GM12873 (cell line): ENCODE results near the gene CENPN.

Source experiments
- TF ChIP-seq, protein P1 (sequence below): IDR thresholded peaks from 2 replicates; pipeline ENCODE4 v1.5.1; 2012; ENCODE audit warnings: low read depth, mild to moderate bottlenecking, moderate library complexity, low read length, control low read depth; ENCODE audit not compliant: insufficient read depth; ENCODE audit errors: missing control alignments

CENPN gene

DNA sequence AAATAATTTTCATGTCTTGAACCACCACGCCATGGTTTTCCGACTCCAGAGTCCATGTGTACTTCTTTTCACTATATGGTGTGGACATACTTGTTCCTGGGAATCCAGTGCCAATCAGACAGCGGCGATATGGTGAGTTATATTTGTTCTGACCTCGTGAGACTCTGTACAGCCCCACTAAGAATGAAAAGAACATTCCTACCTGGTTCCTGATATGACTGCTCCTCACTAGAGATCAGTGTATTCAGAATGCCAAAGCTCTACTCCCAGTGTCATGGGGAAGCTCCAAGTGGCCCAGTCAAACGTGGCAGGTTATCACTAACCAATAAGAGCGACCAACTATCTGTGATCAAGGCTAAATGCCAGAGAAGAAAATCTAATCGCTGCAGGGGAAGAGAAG, 64.0 kb downstream of the CENPN start:
- TF ChIP-seq, protein P1, sequence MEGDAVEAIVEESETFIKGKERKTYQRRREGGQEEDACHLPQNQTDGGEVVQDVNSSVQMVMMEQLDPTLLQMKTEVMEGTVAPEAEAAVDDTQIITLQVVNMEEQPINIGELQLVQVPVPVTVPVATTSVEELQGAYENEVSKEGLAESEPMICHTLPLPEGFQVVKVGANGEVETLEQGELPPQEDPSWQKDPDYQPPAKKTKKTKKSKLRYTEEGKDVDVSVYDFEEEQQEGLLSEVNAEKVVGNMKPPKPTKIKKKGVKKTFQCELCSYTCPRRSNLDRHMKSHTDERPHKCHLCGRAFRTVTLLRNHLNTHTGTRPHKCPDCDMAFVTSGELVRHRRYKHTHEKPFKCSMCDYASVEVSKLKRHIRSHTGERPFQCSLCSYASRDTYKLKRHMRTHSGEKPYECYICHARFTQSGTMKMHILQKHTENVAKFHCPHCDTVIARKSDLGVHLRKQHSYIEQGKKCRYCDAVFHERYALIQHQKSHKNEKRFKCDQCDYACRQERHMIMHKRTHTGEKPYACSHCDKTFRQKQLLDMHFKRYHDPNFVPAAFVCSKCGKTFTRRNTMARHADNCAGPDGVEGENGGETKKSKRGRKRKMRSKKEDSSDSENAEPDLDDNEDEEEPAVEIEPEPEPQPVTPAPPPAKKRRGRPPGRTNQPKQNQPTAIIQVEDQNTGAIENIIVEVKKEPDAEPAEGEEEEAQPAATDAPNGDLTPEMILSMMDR = no peak

DNA sequence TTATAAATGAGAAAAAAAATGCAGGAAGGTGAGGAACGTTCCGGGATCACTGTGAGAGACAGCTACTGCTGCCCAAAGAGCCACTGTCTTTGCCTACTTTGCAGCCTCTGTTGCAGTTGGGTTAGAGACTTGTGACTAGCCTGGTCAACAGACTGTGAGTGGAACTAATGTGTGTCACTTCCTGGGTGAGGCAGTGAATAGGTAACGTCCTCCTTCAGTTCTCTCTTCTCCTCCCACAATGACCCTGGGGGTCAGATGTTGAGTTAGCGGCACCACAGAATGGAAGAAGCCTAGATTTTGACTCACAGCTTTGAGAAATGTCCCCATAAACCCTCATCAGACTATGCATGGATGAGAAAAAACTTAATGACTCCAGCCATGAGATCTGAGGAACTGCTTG, 64.8 kb downstream of the CENPN start:
- TF ChIP-seq, protein P1 = no peak

DNA sequence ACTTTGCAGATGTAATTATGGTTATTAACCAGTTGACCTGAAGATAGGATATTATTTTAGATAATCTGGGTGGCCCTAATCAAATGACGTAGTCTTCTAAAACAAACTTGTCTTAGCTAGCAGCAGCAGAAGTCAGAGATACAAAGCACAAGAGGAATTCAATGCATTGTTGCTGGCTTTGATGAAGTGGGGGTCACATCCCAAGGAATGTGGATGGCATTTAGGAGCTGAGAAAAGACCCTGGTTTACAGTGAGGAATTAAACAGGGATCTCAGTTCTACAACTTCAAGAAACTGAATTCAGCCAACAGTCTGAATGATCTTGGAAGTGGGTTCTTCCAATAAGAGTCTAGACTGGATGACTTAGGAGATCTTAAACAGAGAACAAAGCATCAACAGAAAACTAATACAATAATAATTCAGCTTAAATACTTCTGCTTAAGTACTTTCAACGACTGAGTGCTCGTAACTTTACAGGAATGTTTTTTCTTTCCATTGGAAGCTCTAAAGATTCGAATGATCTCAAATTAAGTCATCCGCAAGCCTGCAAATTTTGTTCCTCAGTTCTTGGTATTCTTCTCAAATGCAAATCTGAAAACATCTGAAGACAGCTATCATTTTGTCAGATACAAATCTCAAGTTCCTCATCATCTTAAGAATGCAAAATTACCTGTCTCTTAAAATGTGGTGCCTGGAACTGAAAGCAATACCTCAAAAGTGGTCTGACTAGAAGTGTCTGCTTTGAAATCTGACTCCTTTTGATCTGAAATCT, 66.7 kb downstream of the CENPN start:
- TF ChIP-seq, protein P1 = no peak

DNA sequence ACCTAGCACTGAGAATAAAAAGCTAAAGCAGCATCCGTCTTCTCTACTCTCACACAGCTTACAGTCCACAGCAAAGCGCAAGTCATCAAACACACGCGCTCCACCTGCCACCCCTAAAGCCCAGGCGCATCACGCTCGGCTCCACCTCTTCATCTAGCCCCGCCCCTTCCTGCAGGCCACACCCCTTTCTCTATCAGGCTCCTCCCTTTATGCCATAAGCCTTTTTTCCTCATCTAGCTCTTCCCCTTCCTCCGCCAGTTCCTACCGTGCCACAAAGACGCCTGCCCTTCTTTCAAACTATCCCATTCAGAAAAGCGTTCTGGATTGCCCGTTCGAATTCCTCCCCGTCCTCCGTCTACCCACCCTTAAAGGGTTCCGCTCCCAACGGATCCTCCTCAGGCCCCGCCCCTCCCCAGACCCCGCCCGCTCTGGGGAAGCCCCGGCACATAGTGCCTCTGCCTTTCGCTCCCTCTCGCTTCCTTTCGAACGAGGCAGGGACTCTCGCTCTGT, 69.6 kb downstream of the CENPN start:
- TF ChIP-seq, protein P1 = no peak

DNA sequence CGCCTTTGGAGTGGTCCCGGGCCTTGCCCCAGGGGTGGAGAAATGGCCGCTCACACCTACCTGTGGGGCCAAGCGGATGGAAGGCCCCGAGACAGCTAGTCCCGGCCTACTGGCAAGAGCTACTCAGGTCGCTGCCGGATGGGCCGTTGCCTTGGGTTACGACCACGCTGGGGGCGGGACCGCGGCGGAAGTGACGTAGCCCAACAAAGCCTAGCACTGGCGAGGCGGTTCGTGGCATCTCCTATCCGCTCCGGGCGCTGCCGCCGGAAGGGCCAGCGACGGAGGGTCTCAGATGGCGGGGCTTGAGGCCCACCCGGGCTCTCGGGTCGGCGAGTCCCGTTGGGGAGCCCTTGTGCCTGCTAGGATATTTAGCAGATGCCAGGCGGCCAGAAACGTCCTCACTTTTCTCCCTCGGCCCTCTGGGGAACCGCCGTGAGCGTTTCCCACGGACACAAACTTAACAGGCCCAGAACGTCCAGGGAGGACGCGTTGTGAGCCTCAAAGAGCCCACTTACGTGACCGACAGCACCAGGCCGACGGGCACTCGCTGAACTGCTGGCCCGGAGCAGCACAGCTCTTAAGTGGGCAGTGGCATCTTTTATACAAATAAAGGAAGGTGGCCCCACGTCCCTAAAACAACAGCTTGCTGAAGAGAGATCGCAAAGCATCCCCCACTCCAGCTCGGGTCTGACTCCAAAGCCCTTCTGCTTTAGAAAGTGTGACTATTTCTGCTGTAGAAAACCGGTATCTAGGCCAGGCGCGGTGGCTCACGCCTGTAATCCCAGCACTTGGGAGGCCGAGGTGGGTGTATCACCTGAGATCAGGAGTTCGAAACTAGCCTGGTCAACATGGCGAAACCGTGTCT, 70.3 kb downstream of the CENPN start, which contains the start of gene C16orf46:
C16orf46 (minus strand) TSS at position 163 of the 865 bp plus-strand sequence. CDS start 13,283 bp downstream, outside the sequence.
- TF ChIP-seq, protein P1 = no peak

DNA sequence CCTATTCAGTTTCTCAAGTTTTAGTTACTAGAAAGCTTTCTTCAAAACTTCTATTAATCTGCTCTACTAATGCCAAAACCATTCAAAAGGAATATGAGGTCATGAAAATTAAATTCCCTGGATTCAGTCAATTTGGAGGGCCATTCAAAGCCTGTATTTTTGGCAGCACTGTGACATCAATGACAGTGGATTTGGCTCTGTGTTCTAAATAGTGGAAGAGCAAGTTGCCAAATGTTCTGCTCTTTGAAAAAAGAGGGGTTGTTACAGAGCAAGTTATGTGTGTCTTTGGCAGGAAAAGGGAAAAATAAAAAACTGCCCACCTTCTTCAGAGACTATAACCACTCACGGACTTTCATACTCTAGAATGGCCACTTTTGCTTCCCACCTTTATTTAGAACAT, 73.2 kb downstream of the CENPN start:
- TF ChIP-seq, protein P1 = no peak

DNA sequence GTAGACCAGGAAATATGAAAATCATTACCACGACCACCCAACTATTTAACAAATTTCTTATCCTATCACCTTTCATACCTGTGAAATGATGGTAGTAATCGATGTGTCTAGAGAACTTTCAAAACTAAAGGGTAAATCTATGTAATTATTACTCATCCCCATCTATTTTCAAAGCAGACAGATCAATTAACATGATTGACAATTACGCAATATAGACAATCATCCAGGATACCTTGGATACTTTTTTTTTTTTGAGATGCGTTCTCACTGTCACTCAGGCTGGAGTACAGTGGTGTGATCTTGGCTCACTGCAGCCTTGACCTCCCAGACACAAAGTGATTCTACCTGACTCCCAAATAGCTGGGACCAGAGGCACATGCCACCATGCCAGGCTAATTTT, 74.0 kb downstream of the CENPN start:
- TF ChIP-seq, protein P1 = no peak
